Measurements from ENCODE around the gene HDGFL3. TPM values are rescaled to one million over a fixed set of nuclear protein-coding genes. Genes with fewer than 3 reads are reported as not detected.
A peak's percentile ranks its signal among the peaks of the same experiment; 100 is the strongest.

The HDGFL3 gene
- 10 to 100 TPM; 27.2 to 41.0 TPM for total RNA-seq
- 10 to 100 TPM in 1 of 2 donors, 1 to 10 TPM in 1; 7.3 to 12.3 TPM for polyA plus RNA-seq
- long read RNA-seq, donor 1, full-length matches to known transcripts: 34 of 58 reads
- long read RNA-seq, donor 1, partial matches to known transcripts: 24 of 58 reads
- long read RNA-seq, donor 1, other reads (novel, unspliced or antisense): 0 of 58 reads
- long read RNA-seq, donor 2, full-length matches to known transcripts: 12 of 24 reads
- long read RNA-seq, donor 2, partial matches to known transcripts: 12 of 24 reads
- long read RNA-seq, donor 2, other reads (novel, unspliced or antisense): 0 of 24 reads
- long read RNA-seq, donor 3, full-length matches to known transcripts: 7 of 14 reads
- long read RNA-seq, donor 3, partial matches to known transcripts: 7 of 14 reads
- long read RNA-seq, donor 3, other reads (novel, unspliced or antisense): 0 of 14 reads
- long read RNA-seq, donor 4, full-length matches to known transcripts: 13 of 34 reads
- long read RNA-seq, donor 4, partial matches to known transcripts: 21 of 34 reads
- long read RNA-seq, donor 4, other reads (novel, unspliced or antisense): 0 of 34 reads
- long read RNA-seq, donor 5, full-length matches to known transcripts: 27 of 72 reads
- long read RNA-seq, donor 5, partial matches to known transcripts: 45 of 72 reads
- long read RNA-seq, donor 5, other reads (novel, unspliced or antisense): 0 of 72 reads

- H3K27ac ChIP-seq (ENCODE audit: low read depth in 1 of 2, low read length in 1 of 2): peak within 1 kb of the TSS; percentile 85 to 98
- peak within 1 kb of the TSS; percentile 74 to 76 for H3K9ac ChIP-seq (ENCODE audit: insufficient read depth in 1 of 2, low read length in 2 of 2)
- no peaks in the 10 kb centered on the region for H3K9me3 ChIP-seq (ENCODE audit: control insufficient read depth in 4 of 4, insufficient read depth in 3 of 4, low read length in 3 of 4)
- TF ChIP-seq CTCF (IDR thresholded peaks at IDR 0.05; ENCODE audit: control extremely low read depth, extremely low read depth): no peak
- H3K36me3 ChIP-seq (ENCODE audit: control insufficient read depth in 4 of 4, insufficient read depth in 4 of 4, low read length in 4 of 4): no peaks in the 10 kb centered on the region
- no peaks in the 10 kb centered on the region for H3K27me3 ChIP-seq (ENCODE audit: control insufficient read depth in 3 of 3, insufficient read depth in 3 of 3, low read length in 2 of 3)
- DNase-seq (peak; percentile 83 to 86 (median 85)), ATAC-seq (ENCODE audit: insufficient read depth, low FRiP score) (peak; percentile 42)
- peaks cover 0 to 29% (median 4%) of the 10 kb centered on the region in 5 donors for H3K4me1 ChIP-seq (ENCODE audit: control insufficient read depth in 5 of 5, insufficient read depth in 5 of 5, low read length in 5 of 5)
- WGBS, 2 donors: 0 to 1% methylated on average over 37 to 94 of the region's 94 CpGs
- H3K4me3 ChIP-seq: peak within 1 kb of the TSS; percentile 88
Observed at GRCh38 chr15:83207660-83208366, at the start of gene HDGFL3. Gene HDGFL3 (minus strand): TSS chr15:83207823. CDS start chr15:83207414, 409 bp downstream.

DNA sequence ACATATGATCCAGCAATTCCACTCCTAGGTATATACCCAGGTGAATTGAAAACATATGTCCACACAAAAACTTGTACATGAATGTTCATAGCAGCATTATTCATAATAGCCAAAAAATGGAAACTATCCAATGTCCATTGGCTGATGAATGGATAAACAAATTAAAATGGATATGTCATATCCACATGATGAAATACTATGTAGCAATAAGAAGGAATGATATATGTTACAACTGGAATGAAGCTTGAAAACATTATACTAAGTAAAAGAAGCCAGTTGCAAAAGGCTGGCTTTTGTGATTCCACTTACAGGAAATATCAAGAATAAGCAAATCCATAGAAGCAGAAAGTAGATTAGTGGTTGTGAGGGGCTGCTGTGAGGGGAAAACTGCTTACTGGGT is 43.2 kb upstream of the HDGFL3 start:
- DNase-seq (no peak), ATAC-seq (ENCODE audit: insufficient read depth, low FRiP score) (no peak)
- no peak overlapping the region for H3K9ac ChIP-seq (ENCODE audit: insufficient read depth in 1 of 2, low read length in 2 of 2)
- peaks cover 0 to 2% (median 0%) of the 10 kb centered on the region in 4 donors for H3K9me3 ChIP-seq (ENCODE audit: control insufficient read depth in 4 of 4, insufficient read depth in 3 of 4, low read length in 3 of 4)
- no peak for TF ChIP-seq CTCF (IDR thresholded peaks at IDR 0.05; ENCODE audit: control extremely low read depth, extremely low read depth)
- no peaks in the 10 kb centered on the region for H3K36me3 ChIP-seq (ENCODE audit: control insufficient read depth in 4 of 4, insufficient read depth in 4 of 4, low read length in 4 of 4)
- H3K4me1 ChIP-seq (ENCODE audit: control insufficient read depth in 5 of 5, insufficient read depth in 5 of 5, low read length in 5 of 5): no peaks in the 10 kb centered on the region
- H3K27me3 ChIP-seq (ENCODE audit: control insufficient read depth in 3 of 3, insufficient read depth in 3 of 3, low read length in 2 of 3): peaks cover 0 to 8% (median 0%) of the 10 kb centered on the region in 3 donors
- no peak overlapping the region for H3K27ac ChIP-seq (ENCODE audit: low read depth in 1 of 2, low read length in 1 of 2)
- no peak overlapping the region for H3K4me3 ChIP-seq

- 32 to 45% methylated on average over 3 of the region's 3 CpGs for WGBS, 2 donors
- Histone ChIP-seq H3K9me3 (ENCODE audit: control insufficient read depth in 4 of 4, insufficient read depth in 3 of 4, low read length in 3 of 4) (peaks cover 0 to 2% (median 0%) of the 10 kb centered on the region in 4 donors), H3K27ac (ENCODE audit: low read depth in 1 of 2, low read length in 1 of 2) (no peak overlapping the region), H3K9ac (ENCODE audit: insufficient read depth in 1 of 2, low read length in 2 of 2) (no peak overlapping the region), H3K27me3 (ENCODE audit: control insufficient read depth in 3 of 3, insufficient read depth in 3 of 3, low read length in 2 of 3) (peaks cover 0 to 8% (median 0%) of the 10 kb centered on the region in 3 donors), H3K36me3 (ENCODE audit: control insufficient read depth in 4 of 4, insufficient read depth in 4 of 4, low read length in 4 of 4) (no peaks in the 10 kb centered on the region), H3K4me3 (no peak overlapping the region), H3K4me1 (ENCODE audit: control insufficient read depth in 5 of 5, insufficient read depth in 5 of 5, low read length in 5 of 5) (no peaks in the 10 kb centered on the region)
- ATAC-seq (ENCODE audit: insufficient read depth, low FRiP score): no peak
- no peak for TF ChIP-seq CTCF (IDR thresholded peaks at IDR 0.05; ENCODE audit: control extremely low read depth, extremely low read depth)
- no peak for DNase-seq
Observed at GRCh38 chr15:83249030-83249343, 41.4 kb upstream of the HDGFL3 start.

Measured in lung (tissue), 16 donors.